Activated CD4-positive, alpha-beta T cell treated with anti-CD3 and anti-CD28 coated beads, Interleukin-2, amount 10 ng/mL, durations not matched to agents 7 days and 5 days (primary cell): ENCODE data around the gene TMCC1. TPM values are rescaled to one million over a fixed set of nuclear protein-coding genes. Genes with fewer than 3 reads are reported as not detected.

Experiments used
- CTCF ChIA-PET: fragments of 350-600 bp; sonication (Branson Sonifier 250); formaldehyde crosslinking; loops from one replicate; lab custom pipeline; 2021; ENCODE audit warnings: antibody characterized with exemption; lab: Charles Lee
- POLR2A ChIA-PET: fragments of 350-600 bp; sonication (Branson Sonifier 250); formaldehyde crosslinking; loops from one replicate; lab custom pipeline; 2021; ENCODE audit warnings: antibody characterized with exemption; lab: Charles Lee
- DNase-seq: peaks from one replicate; pipeline ENCODE4 v3.0.0-alpha.2; 2020
- H3K27ac Mint-ChIP-seq: one replicate; pipeline ENCODE4 v1.8.0; 2021; ENCODE audit warnings: mild to moderate bottlenecking, moderate library complexity, mixed read lengths
- H3K27me3 Mint-ChIP-seq: one replicate; pipeline ENCODE4 v1.8.0; 2021; ENCODE audit warnings: mixed read lengths
- H3K36me3 Mint-ChIP-seq: one replicate; pipeline ENCODE4 v1.8.0; 2021; ENCODE audit warnings: low read depth, mixed read lengths
- H3K4me1 Mint-ChIP-seq: one replicate; pipeline ENCODE4 v1.8.0; 2021; ENCODE audit warnings: mixed read lengths
- H3K4me3 Mint-ChIP-seq: one replicate; pipeline ENCODE4 v1.8.0; 2021; ENCODE audit warnings: mild to moderate bottlenecking, moderate library complexity, mixed read lengths
- H3K9me3 Mint-ChIP-seq: one replicate; pipeline ENCODE4 v1.8.0; 2021; ENCODE audit warnings: mixed read lengths
- total RNA-seq, 2 experiments: library from RNA; stranded (reverse); gene quantifications; one replicate each; pipeline ENCODE4 v1.2.3, GENCODE V29; 2021

Gene TMCC1
- total RNA-seq, 2 experiments from 2014 or later, result 14.9 to 18.7 TPM

- DNase-seq, result no peak
- H3K9me3 Mint-ChIP-seq, result peaks cover 2% of the 10 kb centered on the region
- CTCF ChIA-PET, result interaction anchor here (0.5 kb wide), 1 partner anchor 883 kb away, joined by 3 read pairs; no protein-coding TSS in a partner anchor
- H3K36me3 Mint-ChIP-seq, result no peaks in the 10 kb centered on the region
- POLR2A ChIA-PET, result no interaction called here
- no peak overlapping the region for H3K27ac Mint-ChIP-seq
- H3K4me1 Mint-ChIP-seq, result peaks cover 7% of the 10 kb centered on the region
- no peak overlapping the region for H3K4me3 Mint-ChIP-seq
- no peaks in the 10 kb centered on the region for H3K27me3 Mint-ChIP-seq
Observed at GRCh38 chr3:129747136-129747535, 146.4 kb downstream of the TMCC1 start.

GRCh38 chr3:129746629-129747028 lies 146.9 kb downstream of the TMCC1 start:
- ChIA-PET CTCF (no interaction called here), POLR2A (no interaction called here)
- Mint-ChIP-seq H3K36me3 (no peaks in the 10 kb centered on the region), H3K4me1 (peaks cover 7% of the 10 kb centered on the region), H3K9me3 (no peaks in the 10 kb centered on the region), H3K27ac (no peak overlapping the region), H3K27me3 (no peaks in the 10 kb centered on the region), H3K4me3 (no peak overlapping the region)
- DNase-seq, result no peak

- no peak for DNase-seq
- ChIA-PET CTCF (no interaction called here), POLR2A (no interaction called here)
- Mint-ChIP-seq H3K4me1 (peaks cover 7% of the 10 kb centered on the region), H3K9me3 (no peaks in the 10 kb centered on the region), H3K27ac (no peak overlapping the region), H3K4me3 (no peak overlapping the region), H3K27me3 (no peaks in the 10 kb centered on the region), H3K36me3 (no peaks in the 10 kb centered on the region)
Observed at GRCh38 chr3:129745253-129745652, 148.3 kb downstream of the TMCC1 start.

- POLR2A ChIA-PET, result no interaction called here
- no peak for DNase-seq
- H3K4me1 Mint-ChIP-seq, result no peaks in the 10 kb centered on the region
- H3K9me3 Mint-ChIP-seq, result no peaks in the 10 kb centered on the region
- H3K4me3 Mint-ChIP-seq, result no peak overlapping the region
- CTCF ChIA-PET, result no interaction called here
- H3K27ac Mint-ChIP-seq, result no peak overlapping the region
- no peaks in the 10 kb centered on the region for H3K36me3 Mint-ChIP-seq
- no peaks in the 10 kb centered on the region for H3K27me3 Mint-ChIP-seq
Observed at GRCh38 chr3:129741794-129742193, 151.7 kb downstream of the TMCC1 start.

GRCh38 chr3:129740090-129740489 lies 153.4 kb downstream of the TMCC1 start:
- no peaks in the 10 kb centered on the region for H3K4me1 Mint-ChIP-seq
- H3K27ac Mint-ChIP-seq, result no peak overlapping the region
- H3K27me3 Mint-ChIP-seq, result no peaks in the 10 kb centered on the region
- DNase-seq, result no peak
- no peaks in the 10 kb centered on the region for H3K9me3 Mint-ChIP-seq
- ChIA-PET POLR2A (no interaction called here), CTCF (no interaction called here)
- no peaks in the 10 kb centered on the region for H3K36me3 Mint-ChIP-seq
- H3K4me3 Mint-ChIP-seq, result no peak overlapping the region

- Mint-ChIP-seq H3K27ac (no peak overlapping the region), H3K4me3 (no peak overlapping the region), H3K9me3 (no peaks in the 10 kb centered on the region), H3K27me3 (no peaks in the 10 kb centered on the region), H3K36me3 (no peaks in the 10 kb centered on the region), H3K4me1 (no peaks in the 10 kb centered on the region)
- ChIA-PET POLR2A (no interaction called here), CTCF (no interaction called here)
- no peak for DNase-seq
Observed at GRCh38 chr3:129739634-129740033, 153.9 kb downstream of the TMCC1 start.

GRCh38 chr3:129738172-129738571 lies 155.3 kb downstream of the TMCC1 start:
- H3K4me3 Mint-ChIP-seq, result no peak overlapping the region
- no peaks in the 10 kb centered on the region for H3K4me1 Mint-ChIP-seq
- ChIA-PET CTCF (no interaction called here), POLR2A (no interaction called here)
- H3K36me3 Mint-ChIP-seq, result no peaks in the 10 kb centered on the region
- no peak overlapping the region for H3K27ac Mint-ChIP-seq
- no peaks in the 10 kb centered on the region for H3K9me3 Mint-ChIP-seq
- no peak for DNase-seq
- H3K27me3 Mint-ChIP-seq, result no peaks in the 10 kb centered on the region

GRCh38 chr3:129736070-129736469 lies 157.4 kb downstream of the TMCC1 start:
- no peak for DNase-seq
- Mint-ChIP-seq H3K4me3 (no peak overlapping the region), H3K27ac (no peak overlapping the region), H3K9me3 (no peaks in the 10 kb centered on the region), H3K27me3 (no peaks in the 10 kb centered on the region), H3K4me1 (no peaks in the 10 kb centered on the region), H3K36me3 (no peaks in the 10 kb centered on the region)
- ChIA-PET CTCF (no interaction called here), POLR2A (no interaction called here)

GRCh38 chr3:129735638-129736037 lies 157.9 kb downstream of the TMCC1 start:
- Mint-ChIP-seq H3K4me1 (no peaks in the 10 kb centered on the region), H3K9me3 (no peaks in the 10 kb centered on the region), H3K27ac (no peak overlapping the region), H3K4me3 (no peak overlapping the region), H3K36me3 (no peaks in the 10 kb centered on the region), H3K27me3 (no peaks in the 10 kb centered on the region)
- POLR2A ChIA-PET, result no interaction called here
- CTCF ChIA-PET, result no interaction called here
- DNase-seq, result no peak

GRCh38 chr3:129734449-129734848 lies 159.1 kb downstream of the TMCC1 start:
- ChIA-PET POLR2A (no interaction called here), CTCF (no interaction called here)
- no peaks in the 10 kb centered on the region for H3K27me3 Mint-ChIP-seq
- H3K36me3 Mint-ChIP-seq, result no peaks in the 10 kb centered on the region
- H3K4me3 Mint-ChIP-seq, result no peak overlapping the region
- H3K9me3 Mint-ChIP-seq, result no peaks in the 10 kb centered on the region
- H3K27ac Mint-ChIP-seq, result no peak overlapping the region
- no peaks in the 10 kb centered on the region for H3K4me1 Mint-ChIP-seq
- DNase-seq, result no peak

- ChIA-PET POLR2A (no interaction called here), CTCF (no interaction called here)
- Mint-ChIP-seq H3K36me3 (no peaks in the 10 kb centered on the region), H3K27ac (no peak overlapping the region), H3K4me3 (no peak overlapping the region), H3K4me1 (no peaks in the 10 kb centered on the region), H3K9me3 (no peaks in the 10 kb centered on the region), H3K27me3 (no peaks in the 10 kb centered on the region)
- no peak for DNase-seq
Observed at GRCh38 chr3:129732200-129732876, 161.2 kb downstream of the TMCC1 start.

- no peaks in the 10 kb centered on the region for H3K27me3 Mint-ChIP-seq
- H3K36me3 Mint-ChIP-seq, result no peaks in the 10 kb centered on the region
- ChIA-PET POLR2A (no interaction called here), CTCF (interaction anchor here (0.6 kb wide), 1 partner anchor 12 kb away, joined by 3 read pairs; no protein-coding TSS in a partner anchor)
- no peaks in the 10 kb centered on the region for H3K9me3 Mint-ChIP-seq
- no peak overlapping the region for H3K4me3 Mint-ChIP-seq
- H3K4me1 Mint-ChIP-seq, result no peaks in the 10 kb centered on the region
- DNase-seq, result no peak
- H3K27ac Mint-ChIP-seq, result no peak overlapping the region
Observed at GRCh38 chr3:129727707-129728106, 165.8 kb downstream of the TMCC1 start.

- Mint-ChIP-seq H3K36me3 (no peaks in the 10 kb centered on the region), H3K4me3 (no peak overlapping the region), H3K9me3 (no peaks in the 10 kb centered on the region), H3K27ac (no peak overlapping the region), H3K27me3 (no peaks in the 10 kb centered on the region), H3K4me1 (no peaks in the 10 kb centered on the region)
- ChIA-PET POLR2A (no interaction called here), CTCF (interaction anchor here (1.2 kb wide), 1 partner anchor 38 kb away, joined by 4 read pairs; no protein-coding TSS in a partner anchor)
- DNase-seq, result no peak
Observed at GRCh38 chr3:129723558-129724324, 169.8 kb downstream of the TMCC1 start.
